Measurements from ENCODE around the gene SDCCAG8. TPM values are rescaled to one million over a fixed set of nuclear protein-coding genes. Genes with fewer than 3 reads are reported as not detected.

Gene SDCCAG8
- total RNA-seq, 1 donor from 2014 or later: 21.4 TPM

DNA sequence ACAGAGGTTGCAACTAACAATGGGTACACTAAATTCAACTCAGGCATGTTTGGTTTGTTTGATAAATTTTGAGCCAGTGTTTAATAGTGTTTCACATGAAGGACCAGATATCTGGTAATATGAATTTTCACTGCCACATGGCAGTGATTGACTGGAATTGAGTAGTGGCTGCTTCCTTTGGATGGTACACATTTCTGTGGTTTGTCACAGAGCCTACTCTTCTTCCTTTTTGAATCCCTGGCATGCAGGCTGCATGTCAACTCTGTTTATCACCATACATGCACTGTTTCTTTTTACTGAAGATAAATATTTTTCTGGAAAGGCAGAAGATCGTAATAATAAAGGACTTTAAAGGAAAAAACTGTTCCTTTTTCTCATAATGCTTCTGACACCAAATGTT is 35.5 kb downstream of the SDCCAG8 start:
- no peak for DNase-seq
- peaks cover 16% of the 10 kb centered on the region for H3K9me3 ChIP-seq (replicated peaks)
- intact Hi-C loops (cut with micrococcal nuclease): no loop called here
- peaks cover 67% of the 10 kb centered on the region for H3K36me3 ChIP-seq
- TF ChIP-seq, protein P1, sequence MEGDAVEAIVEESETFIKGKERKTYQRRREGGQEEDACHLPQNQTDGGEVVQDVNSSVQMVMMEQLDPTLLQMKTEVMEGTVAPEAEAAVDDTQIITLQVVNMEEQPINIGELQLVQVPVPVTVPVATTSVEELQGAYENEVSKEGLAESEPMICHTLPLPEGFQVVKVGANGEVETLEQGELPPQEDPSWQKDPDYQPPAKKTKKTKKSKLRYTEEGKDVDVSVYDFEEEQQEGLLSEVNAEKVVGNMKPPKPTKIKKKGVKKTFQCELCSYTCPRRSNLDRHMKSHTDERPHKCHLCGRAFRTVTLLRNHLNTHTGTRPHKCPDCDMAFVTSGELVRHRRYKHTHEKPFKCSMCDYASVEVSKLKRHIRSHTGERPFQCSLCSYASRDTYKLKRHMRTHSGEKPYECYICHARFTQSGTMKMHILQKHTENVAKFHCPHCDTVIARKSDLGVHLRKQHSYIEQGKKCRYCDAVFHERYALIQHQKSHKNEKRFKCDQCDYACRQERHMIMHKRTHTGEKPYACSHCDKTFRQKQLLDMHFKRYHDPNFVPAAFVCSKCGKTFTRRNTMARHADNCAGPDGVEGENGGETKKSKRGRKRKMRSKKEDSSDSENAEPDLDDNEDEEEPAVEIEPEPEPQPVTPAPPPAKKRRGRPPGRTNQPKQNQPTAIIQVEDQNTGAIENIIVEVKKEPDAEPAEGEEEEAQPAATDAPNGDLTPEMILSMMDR (IDR thresholded peaks at IDR 0.05; ENCODE audit: borderline replicate concordance): no peak
- peaks cover 17% of the 10 kb centered on the region for H3K4me1 ChIP-seq
- H3K27me3 ChIP-seq (ENCODE audit: low read depth): no peaks in the 10 kb centered on the region
- H3K27ac ChIP-seq (replicated peaks): no peak overlapping the region
- no peak overlapping the region for H3K4me3 ChIP-seq

DNA sequence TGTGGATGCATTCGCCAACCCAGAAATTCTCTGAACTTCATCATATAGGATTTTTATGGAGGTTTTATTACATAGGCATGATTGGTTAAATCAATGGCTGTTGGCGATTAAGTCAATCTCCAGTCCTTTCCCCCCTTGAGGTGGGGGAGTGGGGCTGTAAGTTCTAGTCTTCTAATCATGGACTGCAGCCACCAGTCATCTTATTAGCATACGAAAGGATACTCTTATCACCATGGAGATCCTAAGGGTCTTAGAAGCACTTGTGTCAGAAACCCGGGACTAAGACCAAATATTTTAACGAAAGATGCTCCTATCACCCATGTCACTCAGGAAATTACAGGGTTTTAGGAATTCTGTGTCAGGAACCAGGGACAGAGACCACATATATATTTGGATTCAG is 36.3 kb downstream of the SDCCAG8 start:
- Histone ChIP-seq H3K27ac (replicated peaks) (no peak overlapping the region), H3K36me3 (peaks cover 63% of the 10 kb centered on the region), H3K4me1 (peaks cover 9% of the 10 kb centered on the region), H3K27me3 (ENCODE audit: low read depth) (no peaks in the 10 kb centered on the region), H3K4me3 (no peak overlapping the region), H3K9me3 (replicated peaks) (peaks cover 16% of the 10 kb centered on the region)
- intact Hi-C loops (cut with micrococcal nuclease): no loop called here
- TF ChIP-seq, protein P1 (IDR thresholded peaks at IDR 0.05; ENCODE audit: borderline replicate concordance): no peak
- DNase-seq: no peak

DNA sequence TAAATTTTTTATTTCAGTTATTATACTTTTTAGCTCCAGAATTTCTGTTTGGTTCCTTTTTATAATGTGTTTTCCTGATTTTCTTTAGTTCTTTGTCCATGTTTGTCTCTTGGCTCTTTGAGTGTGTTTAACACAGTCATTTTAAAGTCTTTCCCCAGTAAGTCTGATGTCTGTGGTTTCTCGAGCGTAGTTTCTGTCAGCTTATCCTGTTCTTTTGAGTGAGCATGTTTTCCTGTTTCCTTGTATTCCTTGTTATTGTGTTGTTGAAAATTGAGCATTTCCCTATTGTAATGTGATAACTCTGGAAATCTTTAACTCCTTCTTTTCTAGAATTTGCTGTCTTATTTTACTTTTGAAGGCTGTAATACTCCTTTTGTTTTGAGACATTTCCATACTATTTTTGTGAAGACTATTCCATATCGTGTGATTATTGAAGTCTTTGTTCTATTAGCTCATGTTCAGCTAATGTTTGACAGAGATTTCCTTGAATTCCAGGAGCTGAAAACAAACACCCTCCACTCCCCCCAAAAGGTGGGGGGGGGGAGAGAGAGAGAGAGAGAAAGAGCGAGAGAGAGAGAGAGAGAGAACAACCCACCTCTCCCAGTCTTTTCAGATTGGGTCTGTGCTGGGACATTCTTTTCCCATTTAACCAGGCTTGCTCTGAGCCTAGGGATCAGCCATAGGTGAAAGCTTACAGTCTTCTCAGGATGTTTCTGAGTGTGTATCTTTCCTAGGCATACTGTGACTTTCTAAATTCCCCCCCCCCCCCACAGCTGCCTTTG is 38.3 kb downstream of the SDCCAG8 start:
- intact Hi-C loops (cut with micrococcal nuclease): no loop called here
- no peaks in the 10 kb centered on the region for H3K27me3 ChIP-seq (ENCODE audit: low read depth)
- DNase-seq: no peak
- H3K27ac ChIP-seq (replicated peaks): no peak overlapping the region
- peaks cover 21% of the 10 kb centered on the region for H3K9me3 ChIP-seq (replicated peaks)
- no peaks in the 10 kb centered on the region for H3K4me1 ChIP-seq
- peaks cover 67% of the 10 kb centered on the region for H3K36me3 ChIP-seq
- no peak overlapping the region for H3K4me3 ChIP-seq
- TF ChIP-seq, protein P1 (IDR thresholded peaks at IDR 0.05; ENCODE audit: borderline replicate concordance): no peak

DNA sequence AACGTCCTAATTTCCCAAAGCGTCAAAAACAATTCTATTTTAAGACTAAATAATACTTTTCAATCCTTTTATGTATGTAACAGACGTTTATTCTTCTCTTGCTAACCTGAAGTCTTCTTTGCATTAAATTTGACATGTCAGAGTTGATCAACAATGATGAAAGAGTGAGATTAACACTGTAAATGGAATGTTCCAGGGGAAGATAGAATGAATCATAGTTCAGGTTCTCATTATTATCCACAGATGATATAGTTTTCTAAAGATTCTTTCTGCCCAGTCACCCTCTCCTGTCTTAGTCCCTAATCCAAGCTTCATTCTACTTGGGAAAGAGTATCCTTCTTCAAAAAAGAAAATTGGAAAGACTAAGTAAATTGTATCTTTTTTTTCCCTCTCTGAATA is 38.9 kb downstream of the SDCCAG8 start:
- H3K9me3 ChIP-seq (replicated peaks): peaks cover 23% of the 10 kb centered on the region
- DNase-seq: no peak
- H3K27ac ChIP-seq (replicated peaks): no peak overlapping the region
- TF ChIP-seq, protein P1 (IDR thresholded peaks at IDR 0.05; ENCODE audit: borderline replicate concordance): no peak
- intact Hi-C loops (cut with micrococcal nuclease): no loop called here
- H3K27me3 ChIP-seq (ENCODE audit: low read depth): no peaks in the 10 kb centered on the region
- no peaks in the 10 kb centered on the region for H3K4me1 ChIP-seq
- H3K36me3 ChIP-seq: peaks cover 66% of the 10 kb centered on the region
- H3K4me3 ChIP-seq: no peak overlapping the region

DNA sequence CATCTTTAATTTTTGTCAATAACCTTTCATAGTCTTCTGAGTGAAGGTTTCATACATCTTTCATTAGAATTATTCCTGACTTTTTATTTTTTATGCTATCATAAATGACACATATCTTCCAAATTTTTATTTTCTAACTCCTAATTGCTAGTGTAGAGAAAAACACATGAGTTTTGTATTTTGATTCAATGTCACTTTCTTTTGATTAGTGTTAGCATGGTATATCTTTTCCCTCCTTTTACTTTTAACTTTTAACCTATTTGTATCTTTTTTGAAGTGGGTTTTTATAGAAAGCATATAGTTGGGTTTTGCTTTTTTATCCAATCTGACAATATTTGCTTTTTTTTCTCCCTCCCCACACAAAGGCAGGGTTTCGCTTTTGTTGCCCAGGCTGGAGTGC is 43.2 kb downstream of the SDCCAG8 start:
- no peaks in the 10 kb centered on the region for H3K4me1 ChIP-seq
- H3K27ac ChIP-seq (replicated peaks): no peak overlapping the region

More for the DNA sequence above, 43.2 kb downstream of the SDCCAG8 start:
- no peak for DNase-seq
- no peak overlapping the region for H3K4me3 ChIP-seq
- TF ChIP-seq, protein P1 (IDR thresholded peaks at IDR 0.05; ENCODE audit: borderline replicate concordance): no peak
- H3K27me3 ChIP-seq (ENCODE audit: low read depth): no peaks in the 10 kb centered on the region
- H3K36me3 ChIP-seq: peaks cover 53% of the 10 kb centered on the region
- H3K9me3 ChIP-seq (replicated peaks): peaks cover 15% of the 10 kb centered on the region
- intact Hi-C loops (cut with micrococcal nuclease): no loop called here
